Activated naive CD8-positive, alpha-beta T cell treated with anti-CD3 and anti-CD28 coated beads, Interleukin-2, amount 50 U/mL, for 16 hours (primary cell): ENCODE measurements around the gene CD99L2.
A peak's percentile ranks its signal among the peaks of the same experiment; 100 is the strongest.

Experiments used
- DNase-seq: peaks from one replicate; pipeline ENCODE4 v3.0.0-alpha.2; 2020; ENCODE audit warnings: low read depth, low spot score

The CD99L2 gene

GRCh38 chrX:150805736-150806135 lies 92.7 kb downstream of the CD99L2 start:
- DNase-seq = no peak

DNA sequence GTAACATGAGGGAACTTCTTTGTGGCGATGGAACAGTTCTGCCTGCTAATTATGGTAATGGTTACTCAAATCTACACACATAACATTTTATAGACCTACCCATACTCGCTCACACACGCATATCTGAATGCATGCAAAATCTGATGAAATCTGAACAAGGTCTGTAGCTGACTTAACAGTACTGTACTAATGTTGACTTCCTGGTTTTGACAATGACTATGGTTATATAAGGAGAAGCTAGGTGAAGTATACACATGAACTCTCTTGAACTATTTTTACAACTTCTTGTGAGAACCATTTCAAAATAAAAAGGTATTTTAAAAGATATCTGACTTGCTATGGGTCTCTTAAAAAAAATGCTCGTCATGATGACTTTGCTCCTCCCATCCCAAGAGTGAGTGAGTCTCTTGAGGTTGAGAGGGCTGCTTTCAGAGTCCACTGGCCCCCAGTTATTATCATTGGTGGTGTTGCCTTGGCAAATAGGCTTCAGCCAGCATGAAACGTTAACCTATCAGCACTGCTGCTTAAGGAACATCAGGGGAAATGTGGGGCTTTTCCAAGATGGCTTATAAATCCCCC lies 105.4 kb downstream of the CD99L2 start:
- no peak for DNase-seq

- no peak for DNase-seq
Observed at GRCh38 chrX:150790021-150790420, 108.4 kb downstream of the CD99L2 start.

DNA sequence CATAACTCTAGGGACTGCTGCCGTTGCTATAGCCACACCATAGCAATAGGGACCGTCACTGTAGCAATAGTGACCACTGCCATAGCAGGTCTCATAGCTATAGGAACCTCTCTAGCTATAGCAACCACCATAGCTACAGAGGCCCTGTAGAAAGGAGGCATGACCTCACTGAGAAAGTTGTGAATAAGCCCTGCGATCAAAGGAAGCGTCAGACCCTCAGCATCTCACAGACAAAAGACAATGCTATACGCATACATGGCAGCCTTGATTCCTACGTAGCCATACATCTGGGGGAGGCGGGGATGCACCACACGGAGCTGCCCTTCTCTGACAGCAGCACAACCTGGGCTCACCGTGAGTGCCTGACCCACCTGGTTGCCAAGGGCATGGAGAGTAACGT lies 116.8 kb downstream of the CD99L2 start:
- DNase-seq = no peak

GRCh38 chrX:150779385-150779784 lies 119.1 kb downstream of the CD99L2 start:
- DNase-seq = no peak

DNA sequence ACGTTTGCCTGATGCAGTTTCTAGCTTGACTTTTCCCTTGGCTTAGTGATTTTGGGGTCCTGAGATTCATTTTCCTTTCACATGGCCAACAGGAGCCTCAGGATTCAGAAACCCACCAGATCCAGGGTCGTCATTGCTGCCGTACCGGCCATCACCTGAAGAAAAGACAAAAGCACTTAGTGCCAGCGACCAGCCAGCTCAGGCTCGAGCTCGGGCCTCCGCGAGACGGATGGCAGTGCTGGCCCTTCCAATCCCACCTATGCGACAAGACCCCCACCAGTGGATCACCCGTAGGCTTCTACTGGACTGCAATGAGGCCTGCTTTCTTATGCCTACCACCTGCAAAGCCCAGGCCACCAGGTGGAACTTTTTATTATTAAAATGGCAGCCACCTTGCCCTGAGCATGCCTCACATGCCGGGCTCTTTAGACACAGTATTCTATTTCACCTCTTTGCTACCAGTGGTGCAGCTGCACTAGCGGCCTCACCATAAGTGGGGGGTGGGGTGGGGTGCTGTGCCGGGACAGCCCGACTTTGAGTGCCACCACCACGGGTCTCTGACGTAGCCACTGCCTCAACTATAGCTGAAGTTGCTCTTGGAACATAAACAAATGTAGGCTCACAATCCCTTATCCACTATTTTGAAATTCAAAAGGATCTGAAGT lies 121.0 kb downstream of the CD99L2 start:
- DNase-seq = no peak

- DNase-seq = no peak
Observed at GRCh38 chrX:150775569-150776350, 122.7 kb downstream of the CD99L2 start.

DNA sequence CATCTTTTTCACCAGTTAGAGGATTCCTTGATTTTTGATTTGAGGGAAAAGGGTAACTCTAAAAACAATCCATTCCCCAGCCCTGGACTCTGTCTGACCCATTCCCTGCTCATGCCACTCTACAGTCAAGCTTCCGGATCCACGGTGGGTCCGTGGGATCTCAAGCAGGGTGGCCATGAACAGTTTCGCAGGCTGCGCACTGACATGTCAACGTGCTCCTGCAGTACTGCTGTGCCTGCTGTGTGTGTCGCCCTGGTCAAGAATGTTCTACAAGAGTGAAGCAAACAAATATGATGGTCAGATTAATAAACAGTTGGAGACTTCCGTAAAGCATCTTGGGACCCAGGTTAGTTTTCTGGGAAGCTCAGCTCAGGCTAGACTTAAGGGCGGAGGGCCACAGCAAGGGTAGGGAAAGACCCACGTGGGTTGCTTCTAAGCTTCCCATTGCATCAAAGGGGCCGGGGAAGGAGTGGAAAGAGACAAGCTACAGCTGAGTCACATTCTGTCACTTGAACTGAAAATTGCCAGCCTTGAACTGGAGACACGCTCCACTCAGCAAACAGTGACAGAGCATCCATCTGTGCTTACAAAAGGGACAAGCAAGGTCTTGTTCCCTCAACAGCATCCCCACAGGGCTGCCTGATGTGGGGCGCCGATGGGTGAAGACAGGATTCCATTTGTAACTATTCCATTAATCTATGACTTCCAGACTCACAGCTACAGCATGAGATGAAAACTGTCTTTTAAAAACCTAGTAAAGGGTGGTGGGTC lies 123.5 kb downstream of the CD99L2 start:
- no peak for DNase-seq

DNA sequence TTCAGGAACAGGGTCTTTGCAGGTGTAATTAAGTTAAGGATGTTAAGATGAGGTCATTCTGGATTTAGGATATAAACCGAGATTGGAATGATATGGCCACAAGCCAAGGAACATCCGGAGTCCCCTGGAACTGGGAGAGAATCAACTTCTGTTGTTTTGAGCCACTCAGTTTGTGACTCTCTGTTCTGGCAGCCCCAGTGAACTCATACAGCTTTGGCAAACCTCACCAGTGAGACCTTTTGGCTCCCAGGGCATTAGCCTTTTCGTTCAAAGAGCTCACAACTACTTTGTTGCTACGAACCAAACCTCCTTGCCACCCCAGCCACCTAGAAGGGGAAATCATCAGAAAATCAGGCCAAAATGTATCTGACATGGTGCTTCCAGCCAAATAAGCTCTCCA lies 124.8 kb downstream of the CD99L2 start:
- DNase-seq = no peak

- DNase-seq = no peak
Observed at GRCh38 chrX:150773117-150773516, 125.4 kb downstream of the CD99L2 start.

GRCh38 chrX:150772150-150772970 lies 126.1 kb downstream of the CD99L2 start:
- peak; percentile 40 for DNase-seq

DNA sequence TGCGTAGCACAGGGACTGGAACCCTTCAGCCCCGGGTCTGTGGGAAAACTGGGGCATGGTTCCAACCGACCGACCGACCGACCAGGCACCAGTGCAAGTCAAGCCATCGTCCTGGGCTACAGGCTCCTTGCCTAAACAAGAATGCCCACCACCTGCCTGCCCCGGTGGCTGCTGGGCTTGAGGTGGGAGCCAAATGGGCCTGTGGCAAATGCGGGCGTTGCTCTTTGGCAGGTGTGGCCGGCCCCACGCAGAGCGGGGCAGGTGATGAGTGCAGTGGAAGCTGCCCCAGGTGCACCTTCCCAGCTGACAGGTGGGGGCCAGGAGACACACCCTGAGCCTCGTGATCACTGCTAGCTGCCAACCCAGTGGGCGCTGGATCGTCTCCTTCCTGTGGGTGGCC lies 127.4 kb downstream of the CD99L2 start:
- DNase-seq = no peak

GRCh38 chrX:150770623-150771022 lies 127.8 kb downstream of the CD99L2 start:
- no peak for DNase-seq

GRCh38 chrX:150769408-150769807 lies 129.1 kb downstream of the CD99L2 start:
- DNase-seq = no peak

DNA sequence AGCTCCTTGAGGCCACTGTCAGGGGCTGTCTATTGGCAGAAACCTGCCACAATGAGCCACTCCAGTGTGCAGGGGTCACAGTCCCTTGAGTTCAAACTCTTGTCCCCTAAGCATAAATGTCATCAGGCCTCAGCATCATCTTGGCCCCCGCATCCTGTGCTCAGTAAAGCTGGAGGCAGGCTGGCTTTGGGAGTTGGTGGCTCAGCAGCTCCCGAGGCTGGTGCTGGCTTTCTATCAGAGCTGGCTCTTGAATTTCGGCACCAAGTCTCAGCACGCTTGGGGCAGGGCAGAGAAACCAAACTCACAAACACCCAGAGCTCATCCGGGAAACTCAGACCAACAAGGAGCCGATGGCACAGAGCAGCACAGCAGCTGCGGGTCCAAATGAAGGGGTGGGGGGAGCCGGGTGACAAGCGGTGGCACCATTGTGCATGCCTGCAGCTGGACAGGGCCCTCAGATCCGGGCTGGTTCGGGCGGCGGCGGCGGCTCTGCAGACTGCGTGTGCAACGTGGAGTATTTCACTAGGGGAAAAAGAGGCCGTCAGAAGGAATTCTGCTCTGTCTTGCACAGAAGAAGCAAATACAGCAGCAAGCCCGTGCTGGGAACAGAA lies 129.8 kb downstream of the CD99L2 start:
- DNase-seq = no peak

GRCh38 chrX:150768132-150768485 lies 130.4 kb downstream of the CD99L2 start:
- DNase-seq = no peak

- no peak for DNase-seq
Observed at GRCh38 chrX:150767475-150768131, 130.9 kb downstream of the CD99L2 start.

GRCh38 chrX:150767045-150767395 lies 131.4 kb downstream of the CD99L2 start:
- no peak for DNase-seq

DNA sequence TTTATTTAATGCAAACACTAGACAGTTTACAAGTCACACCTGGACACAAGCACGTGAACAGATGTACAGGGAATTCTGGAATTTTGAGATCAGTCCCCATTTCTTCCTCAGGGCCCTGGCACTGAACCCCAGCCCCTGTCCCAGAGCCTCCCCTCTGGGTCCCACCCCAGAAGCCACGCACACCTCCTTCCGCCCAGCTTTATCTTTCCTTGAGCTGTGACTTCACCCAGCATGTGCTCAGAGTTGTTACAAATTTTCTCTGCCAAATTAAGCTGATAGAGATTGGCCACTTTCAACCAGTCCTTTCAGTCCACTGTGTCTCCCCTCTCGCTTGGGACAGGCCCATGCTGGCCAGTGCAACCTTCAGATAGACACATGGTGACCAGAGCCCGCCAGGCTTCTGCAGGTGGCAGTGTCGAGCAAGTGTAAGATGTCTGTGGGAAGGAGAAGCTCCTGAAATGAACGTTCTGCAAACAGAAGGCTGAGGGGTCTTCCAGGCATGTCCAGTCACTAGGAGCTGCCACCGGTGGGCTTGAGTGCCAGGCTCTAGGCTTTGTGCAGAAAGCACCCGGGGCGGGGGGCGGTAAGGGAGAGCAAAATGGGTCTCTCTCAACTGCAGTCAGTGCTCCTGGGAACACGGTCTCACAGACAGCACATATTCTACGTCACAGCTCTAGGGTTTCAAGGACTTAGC lies 132.0 kb downstream of the CD99L2 start:
- no peak for DNase-seq

DNA sequence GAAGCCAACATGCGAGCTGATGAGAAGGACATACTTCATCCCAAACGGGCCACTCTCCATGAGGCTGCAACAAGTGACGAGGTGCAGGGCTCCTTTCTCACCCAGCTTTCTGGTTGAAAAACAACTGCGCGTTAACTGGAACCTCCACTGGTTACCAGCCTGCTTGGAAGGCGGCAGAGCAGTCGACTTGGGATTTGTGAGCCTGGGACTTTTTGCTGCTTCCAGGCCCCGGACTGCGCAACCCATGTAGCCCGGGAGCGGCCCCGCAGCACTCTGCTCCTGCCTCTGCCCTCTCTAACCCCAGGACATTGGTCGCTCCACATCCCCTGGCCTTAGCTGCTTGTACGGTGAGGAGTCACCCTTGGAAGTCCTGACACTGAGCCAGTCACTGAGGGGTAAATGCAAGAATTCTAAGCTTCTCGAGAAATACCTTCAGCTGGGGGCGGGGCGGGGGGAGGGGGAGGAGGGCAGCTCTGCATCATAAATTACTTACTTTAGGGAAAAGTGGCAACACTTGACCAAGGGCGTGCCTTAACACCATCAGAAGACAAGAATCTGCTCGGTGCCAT lies 132.6 kb downstream of the CD99L2 start:
- no peak for DNase-seq
